Subcutaneous adipose tissue (tissue), 4 donors: ENCODE measurements around the gene KCTD17. TPM values are rescaled to one million over a fixed set of nuclear protein-coding genes. Genes with fewer than 3 reads are reported as not detected.

ENCODE experiments used
- total RNA-seq, 4 donors: library from RNA; depleted of rRNA; stranded (reverse); fragments of >200 nt; gene quantifications; one replicate each; pipeline ENCODE4 v1.1.0, GENCODE V29; 2016
- TF ChIP-seq, protein P1 (sequence below): fragments of 450-650 bp; IDR thresholded peaks from one replicate; pipeline ENCODE4 v1.5.1; 2016; ENCODE audit warnings: low read depth, mild to moderate bottlenecking, control low read depth, antibody characterized with exemption, moderate library complexity

KCTD17 gene
- total RNA-seq, 4 donors from 2014 or later: 2.9 to 8.9 (median 8.4) TPM

DNA sequence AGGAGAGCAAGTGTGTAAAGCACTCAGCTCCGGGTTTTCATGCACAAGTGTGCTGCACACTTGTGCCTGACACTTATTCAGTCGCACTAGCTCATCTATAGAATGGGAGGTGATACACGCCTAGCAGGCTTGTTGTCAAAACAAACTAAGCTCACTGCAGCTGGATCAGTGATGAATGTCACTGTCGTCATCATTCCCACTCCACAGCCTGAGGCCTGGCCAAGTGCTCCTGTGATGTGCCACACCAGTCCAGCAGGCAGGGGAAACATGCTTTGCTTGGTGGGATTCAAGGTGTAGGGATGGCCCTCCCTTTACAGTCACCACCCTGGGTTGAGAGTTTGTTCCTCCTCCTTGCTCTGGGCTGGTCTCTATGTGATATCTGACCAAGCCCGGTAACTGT, 25.2 kb upstream of the KCTD17 start:
- TF ChIP-seq, protein P1, sequence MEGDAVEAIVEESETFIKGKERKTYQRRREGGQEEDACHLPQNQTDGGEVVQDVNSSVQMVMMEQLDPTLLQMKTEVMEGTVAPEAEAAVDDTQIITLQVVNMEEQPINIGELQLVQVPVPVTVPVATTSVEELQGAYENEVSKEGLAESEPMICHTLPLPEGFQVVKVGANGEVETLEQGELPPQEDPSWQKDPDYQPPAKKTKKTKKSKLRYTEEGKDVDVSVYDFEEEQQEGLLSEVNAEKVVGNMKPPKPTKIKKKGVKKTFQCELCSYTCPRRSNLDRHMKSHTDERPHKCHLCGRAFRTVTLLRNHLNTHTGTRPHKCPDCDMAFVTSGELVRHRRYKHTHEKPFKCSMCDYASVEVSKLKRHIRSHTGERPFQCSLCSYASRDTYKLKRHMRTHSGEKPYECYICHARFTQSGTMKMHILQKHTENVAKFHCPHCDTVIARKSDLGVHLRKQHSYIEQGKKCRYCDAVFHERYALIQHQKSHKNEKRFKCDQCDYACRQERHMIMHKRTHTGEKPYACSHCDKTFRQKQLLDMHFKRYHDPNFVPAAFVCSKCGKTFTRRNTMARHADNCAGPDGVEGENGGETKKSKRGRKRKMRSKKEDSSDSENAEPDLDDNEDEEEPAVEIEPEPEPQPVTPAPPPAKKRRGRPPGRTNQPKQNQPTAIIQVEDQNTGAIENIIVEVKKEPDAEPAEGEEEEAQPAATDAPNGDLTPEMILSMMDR: no peak

DNA sequence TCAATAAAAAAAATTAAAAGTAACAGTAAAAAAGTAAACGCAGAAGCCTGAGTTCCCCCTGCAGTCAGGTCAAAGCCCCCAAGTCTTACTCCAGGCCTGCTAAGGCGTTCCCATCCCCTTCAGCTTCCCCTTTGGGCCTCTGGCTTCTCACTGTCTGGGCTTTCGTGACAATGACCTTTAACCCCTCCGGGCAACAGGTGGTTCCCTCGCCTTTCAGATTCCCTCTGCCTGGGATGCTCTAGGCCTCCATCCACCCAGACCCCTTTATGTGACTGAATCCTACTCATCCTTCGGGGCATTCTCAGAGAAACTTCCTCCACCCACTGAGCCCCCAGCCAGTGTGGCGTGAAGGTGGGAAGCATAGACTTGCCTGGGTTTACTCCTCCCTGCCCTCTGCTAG, 24.0 kb upstream of the KCTD17 start:
- TF ChIP-seq, protein P1: no peak

DNA sequence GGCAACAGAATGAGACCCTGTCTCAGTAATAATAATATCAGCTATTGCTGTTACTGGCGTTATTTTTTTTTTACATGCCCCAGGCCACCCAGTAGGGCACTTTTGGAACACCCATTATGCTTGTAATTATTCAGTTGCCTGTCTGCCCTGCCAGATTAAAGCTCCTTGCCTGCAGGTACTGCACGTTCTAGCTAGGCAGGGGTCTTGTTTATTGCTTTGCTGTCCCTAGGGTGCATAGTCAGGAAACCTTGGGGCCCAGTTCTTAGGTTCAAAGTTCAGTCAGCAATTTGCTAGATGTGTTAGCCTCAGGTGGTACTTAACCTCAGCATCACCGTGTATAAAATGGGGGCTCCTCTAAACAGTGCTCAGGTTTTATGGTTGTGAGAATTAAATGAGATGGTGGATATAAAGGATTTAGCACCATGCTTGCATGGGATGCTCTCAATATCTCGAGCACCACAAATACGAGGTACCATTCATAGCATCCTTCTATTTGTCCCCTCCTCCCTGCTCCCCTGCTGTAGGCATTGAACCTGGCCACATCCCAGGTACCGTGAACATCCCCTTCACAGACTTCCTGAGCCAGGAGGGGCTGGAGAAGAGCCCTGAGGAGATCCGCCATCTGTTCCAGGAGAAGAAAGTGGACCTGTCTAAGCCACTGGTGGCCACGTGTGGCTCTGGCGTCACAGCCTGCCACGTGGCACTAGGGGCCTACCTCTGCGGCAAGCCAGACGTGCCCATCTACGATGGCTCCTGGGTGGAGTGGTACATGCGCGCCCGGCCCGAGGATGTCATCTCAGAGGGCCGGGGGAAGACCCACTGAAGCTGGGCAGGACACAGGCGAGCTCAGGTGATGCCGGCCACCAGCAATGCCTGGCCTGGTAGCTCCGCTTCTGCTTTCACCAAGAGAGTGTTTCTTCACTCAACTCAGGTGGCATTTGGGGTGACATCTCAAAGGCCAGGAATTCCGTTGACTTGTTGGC, 22.6 kb upstream of the KCTD17 start:
- TF ChIP-seq, protein P1: no peak

DNA sequence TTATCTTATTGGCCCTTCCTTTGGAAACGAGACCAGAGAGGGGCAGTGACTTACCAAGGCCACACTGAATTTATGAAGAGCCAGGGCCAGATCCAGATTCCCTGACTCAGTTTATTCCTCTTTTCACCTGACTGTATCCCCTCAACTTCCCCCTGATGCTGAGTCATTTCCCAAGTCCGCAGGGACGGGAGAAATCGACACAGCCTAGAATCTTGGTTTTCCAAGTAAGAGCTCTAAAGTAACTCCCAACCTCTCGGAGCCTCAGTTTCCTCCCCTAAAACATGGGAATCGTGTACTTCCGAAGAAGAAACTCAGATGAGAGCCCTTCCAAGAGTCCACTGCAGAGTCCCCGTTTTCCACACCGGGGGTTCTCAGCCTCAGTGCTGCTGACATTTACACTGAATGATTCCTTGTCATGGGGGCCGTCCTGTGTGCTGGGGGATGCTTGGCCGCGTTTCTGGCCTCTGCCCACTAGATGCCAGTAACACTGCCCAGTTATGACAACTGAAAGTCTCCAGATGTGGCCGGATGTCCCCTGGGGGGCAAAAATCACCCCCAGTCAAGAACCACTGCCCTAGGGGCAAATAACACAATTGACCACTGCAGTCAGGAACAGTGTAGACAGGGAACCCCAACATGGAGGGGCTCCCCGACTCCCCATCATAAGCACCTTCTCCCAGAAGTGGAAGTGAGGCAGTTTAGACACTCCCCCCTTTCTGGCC, 20.8 kb upstream of the KCTD17 start:
- TF ChIP-seq, protein P1: no peak

DNA sequence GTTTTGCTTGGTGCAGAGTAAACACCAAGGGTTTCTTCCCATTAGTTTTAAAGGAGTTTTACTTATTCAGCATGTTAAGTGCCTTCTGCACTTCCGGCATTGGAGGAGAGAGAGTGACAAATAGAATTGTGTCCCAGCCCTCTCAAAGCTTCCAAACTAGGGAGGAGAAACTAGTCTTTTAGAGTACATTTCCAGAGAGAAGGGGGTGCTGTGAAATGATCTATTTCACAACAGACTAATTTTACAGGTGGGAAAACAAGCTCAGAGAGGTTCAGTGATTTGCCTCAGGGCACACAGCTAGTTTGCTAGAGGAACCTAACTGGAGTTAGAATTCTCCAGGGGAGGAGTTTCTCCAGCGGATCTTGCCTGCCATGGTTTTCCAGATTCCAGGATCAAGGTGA, 19.4 kb upstream of the KCTD17 start:
- TF ChIP-seq, protein P1: no peak

DNA sequence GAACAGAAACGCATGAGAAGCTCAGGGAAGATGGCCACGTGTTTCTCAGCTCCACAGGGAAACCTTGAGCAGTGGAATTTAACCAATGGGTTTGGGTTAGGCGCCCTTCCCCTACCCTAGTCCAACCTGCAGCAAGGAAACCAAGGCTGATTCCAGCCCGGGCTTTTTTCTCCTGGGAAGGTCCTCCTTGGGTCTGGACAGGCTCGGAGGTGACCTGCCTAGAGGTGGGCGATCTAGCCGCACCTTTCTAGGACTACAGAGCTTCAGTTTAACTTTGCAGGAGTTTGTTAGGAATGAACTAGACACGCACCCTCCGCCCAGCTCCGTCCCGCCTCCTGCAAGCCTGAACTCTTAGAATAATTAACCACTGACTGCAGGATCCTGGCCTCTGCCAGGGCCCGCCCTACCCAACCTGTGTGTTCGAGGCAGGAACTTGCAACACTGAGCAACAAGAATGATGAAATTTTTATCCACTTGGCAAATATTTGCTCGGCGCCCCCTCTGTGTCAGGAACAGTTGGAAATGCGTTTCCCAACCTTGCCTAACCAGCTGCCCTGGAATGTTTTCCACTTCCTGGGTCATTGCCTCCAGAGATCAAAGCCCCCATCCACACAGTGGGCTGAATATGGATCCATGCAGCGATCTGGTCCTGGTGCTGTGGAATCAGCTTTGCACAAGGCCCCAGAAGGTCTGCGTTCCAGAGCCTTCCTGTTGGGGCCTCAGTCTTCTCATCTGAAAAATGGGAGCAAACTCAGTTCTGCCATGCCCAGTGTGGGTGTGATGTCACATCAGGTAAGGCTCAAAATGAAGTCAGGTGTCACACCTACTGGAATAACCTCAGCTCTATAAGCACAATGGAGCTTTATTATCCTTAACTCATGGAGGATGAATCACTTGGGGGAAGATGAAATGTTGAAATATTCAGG, 18.7 kb upstream of the KCTD17 start:
- TF ChIP-seq, protein P1: no peak
